ENCODE measurements around the gene INPP5F. TPM values are rescaled to one million over a fixed set of nuclear protein-coding genes. Genes with fewer than 3 reads are reported as not detected.

INPP5F gene
- total and polyA plus RNA-seq, 2 of the 13 experiments (the other 11 are each of a cell fraction or from before 2014, with no cell fraction given): 12.5 to 15.7 TPM

- peak; percentile 24; the same call in 1 of the 2 replicates for TF ChIP-seq PAXIP1 (CRISPR knock-in tag; conservative IDR thresholded peaks at IDR 0.05)
- peak; percentile 55; the same call in 1 of the 2 replicates for TF ChIP-seq NCOR1 (IDR thresholded peaks at IDR 0.05; ENCODE audit: borderline replicate concordance, low read length)
- no peak for TF ChIP-seq GFI1 (CRISPR knock-in tag; IDR thresholded peaks at IDR 0.05; ENCODE audit: borderline replicate concordance)
- TF ChIP-seq SOX5 (CRISPR knock-in tag; IDR thresholded peaks at IDR 0.05; ENCODE audit: borderline replicate concordance): peak; percentile 18; the same call in 1 of the 2 replicates
- 0 out of 2 replicates have a peak, but pooled peaks have one; percentile 19 for TF ChIP-seq HDAC2 (CRISPR knock-in tag; IDR thresholded peaks at IDR 0.05)
- peak; percentile 68; the same call in 1 of the 2 replicates for TF ChIP-seq ZNF263 (CRISPR knock-in tag; IDR thresholded peaks at IDR 0.05)
- no peak for TF ChIP-seq RERE (CRISPR knock-in tag; IDR thresholded peaks at IDR 0.05; ENCODE audit: low read depth)
- no peak for TF ChIP-seq HIVEP1 (CRISPR knock-in tag; IDR thresholded peaks at IDR 0.05)
- no peak for TF ChIP-seq ZNF10 (CRISPR knock-in tag; IDR thresholded peaks at IDR 0.05; ENCODE audit: borderline replicate concordance, low read depth)
- TF ChIP-seq NR2F2 (IDR thresholded peaks at IDR 0.05; ENCODE audit: borderline replicate concordance, low read depth): 0 out of 2 replicates have a peak, but pooled peaks have one; percentile 27
- TF ChIP-seq HOXA3 (CRISPR knock-in tag; IDR thresholded peaks at IDR 0.05): peak; percentile 28; the same call in 1 of the 2 replicates
- TF ChIP-seq GTF3A (CRISPR knock-in tag; conservative IDR thresholded peaks at IDR 0.05): no peak
- TF ChIP-seq ZNF331 (CRISPR knock-in tag; IDR thresholded peaks at IDR 0.05): 0 out of 2 replicates have a peak, but pooled peaks have one; percentile 32
These were observed 28.2 kb downstream of the INPP5F start (continued) for GRCh38 chr10:119754085-119754484.
